GM12878 (cell line): ENCODE results near the gene SP2. TPM values are rescaled to one million over a fixed set of nuclear protein-coding genes. Genes with fewer than 3 reads are reported as not detected.

Source experiments
- ATAC-seq: fragments of 200-7000 bp; cut with Tn5 transposase; 3 replicates; pipeline ENCODE4 v1.9.1; 2020; ENCODE audit warnings: mild to moderate bottlenecking, moderate library complexity
- BruUV-seq: library from RNA; stranded (reverse); fragments of 400-500 nt; replicated peaks from 2 replicates; lab custom pipeline; 2021; lab: Mats Ljungman, UMichigan
- CTCF ChIA-PET: fragments of 300-600 bp; sonication (Branson Sonifier 250); formaldehyde crosslinking; extraction: SDS; loops from one replicate; lab custom pipeline; 2021; ENCODE audit warnings: inconsistent platforms; lab: Yijun Ruan, JAX
- POLR2A ChIA-PET: fragments of 350-600 bp; formaldehyde crosslinking; extraction: SDS; loops from one replicate; lab custom pipeline; 2021; ENCODE audit warnings: inconsistent platforms; lab: Charles Lee
- RAD21 ChIA-PET: fragments of 300-600 bp; sonication (Branson Sonifier 250); formaldehyde crosslinking; loops from one replicate; lab custom pipeline; 2023; ENCODE audit warnings: antibody characterized with exemption; ENCODE audit not compliant: unreplicated experiment; lab: Charles Lee
- SMC1A ChIA-PET: fragments of 300-600 bp; sonication (Branson Sonifier 250); formaldehyde crosslinking; loops from one replicate; lab custom pipeline; 2023; ENCODE audit not compliant: unreplicated experiment, uncharacterized antibody; lab: Charles Lee
- DNase-seq: peaks from one replicate; pipeline ENCODE4 v3.0.0-alpha.2; 2011; ENCODE audit warnings: low read depth, low spot score
- FAIRE-seq: peaks from 3 replicates; lab custom pipeline; 2011; peaks lifted over from hg19 to GRCh38; lab: Jason Lieb, UNC
- H2AFZ ChIP-seq: 2 replicates; pipeline ENCODE4 v1.6.0; 2011; ENCODE audit warnings: low read depth, low read length, control low read depth; ENCODE audit not compliant: control insufficient read depth
- H3K27ac ChIP-seq: 2 replicates; pipeline ENCODE4 v1.5.1; 2011; ENCODE audit warnings: control low read depth; ENCODE audit not compliant: control insufficient read depth, insufficient read depth
- H3K27me3 ChIP-seq, 2 experiments: replicated peaks in 1 of 2; 2 replicates each; pipeline versions ENCODE4 v1.6.0 to v1.6.1; 2011; ENCODE audit warnings: low read length in 1 of 2; ENCODE audit not compliant: control insufficient read depth in 2 of 2, insufficient read depth in 2 of 2
- H3K36me3 ChIP-seq, 2 experiments: 2 replicates each; pipeline ENCODE4 v1.5.1; 2011; ENCODE audit warnings: low read length in 1 of 2; ENCODE audit not compliant: control insufficient read depth in 2 of 2, insufficient read depth in 2 of 2
- H3K4me1 ChIP-seq: 2 replicates; pipeline ENCODE4 v1.6.1; 2011; ENCODE audit warnings: mild to moderate bottlenecking, low read length, moderate library complexity, mixed read lengths; ENCODE audit not compliant: control insufficient read depth, insufficient read depth
- H3K4me2 ChIP-seq: 2 replicates; pipeline ENCODE4 v1.6.0; 2011; ENCODE audit warnings: control low read depth; ENCODE audit not compliant: control insufficient read depth, insufficient read depth
- H3K4me3 ChIP-seq: fragments of 200-600 bp; sonication (generic); 2 replicates; pipeline ENCODE4 v1.5.1; 2016
- H3K79me2 ChIP-seq: 2 replicates; pipeline ENCODE4 v1.6.0; 2011; ENCODE audit warnings: low read length; ENCODE audit not compliant: control insufficient read depth, insufficient read depth
- H3K9ac ChIP-seq: 2 replicates; pipeline ENCODE4 v1.8.0; 2011; ENCODE audit warnings: low read length, control low read depth, mixed read lengths; ENCODE audit not compliant: control insufficient read depth, insufficient read depth
- H3K9me3 ChIP-seq: replicated peaks from 3 replicates; pipeline ENCODE4 v1.5.1; 2011; ENCODE audit warnings: mild to moderate bottlenecking, low read length; ENCODE audit not compliant: control insufficient read depth, insufficient read depth
- H4K20me1 ChIP-seq: 2 replicates; pipeline ENCODE4 v1.6.0; 2011; ENCODE audit not compliant: control insufficient read depth, insufficient read depth
- EGR1 ChIP-seq, 2 experiments: IDR thresholded peaks; 1 replicate in 1 of 2; 2 replicates in 1 of 2; pipeline ENCODE4 v1.6.1; 2011 to 2012; ENCODE audit warnings: low read depth in 2 of 2, low read length in 2 of 2, borderline replicate concordance in 1 of 2, mild to moderate bottlenecking in 1 of 2, moderate library complexity in 1 of 2
- ESRRA ChIP-seq: IDR thresholded peaks from 2 replicates; pipeline ENCODE4 v1.6.1; 2012; ENCODE audit warnings: mild to moderate bottlenecking, low read length, improper control_type of control experiment
- HDAC6 ChIP-seq: fragments of 200-600 bp; sonication (generic); IDR thresholded peaks from one replicate; pipeline ENCODE4 v1.8.0; 2017; ENCODE audit warnings: antibody characterized with exemption; ENCODE audit not compliant: unreplicated experiment
- KAT2A ChIP-seq: conservative IDR thresholded peaks from 2 replicates; pipeline ENCODE4 v1.6.1; 2011; ENCODE audit warnings: low read depth, low read length; ENCODE audit not compliant: control insufficient read depth
- LARP7 ChIP-seq: fragments of 450-650 bp; IDR thresholded peaks from 2 replicates; pipeline ENCODE4 v1.6.1; 2017; ENCODE audit warnings: mild to moderate bottlenecking
- MTA2 ChIP-seq: fragments of 450-650 bp; IDR thresholded peaks from 2 replicates; pipeline ENCODE4 v1.6.1; 2016; ENCODE audit warnings: low read depth, mild to moderate bottlenecking, moderate library complexity
- POLR2AphosphoS5 ChIP-seq: IDR thresholded peaks from 2 replicates; pipeline ENCODE4 v1.6.1; 2011; ENCODE audit warnings: mild to moderate bottlenecking, low read length, inconsistent platforms
- RAD21 ChIP-seq: IDR thresholded peaks from 2 replicates; pipeline ENCODE4 v1.6.1; 2011; ENCODE audit warnings: mild to moderate bottlenecking, low read depth, low read length, moderate library complexity; ENCODE audit not compliant: insufficient read depth
- RUNX3 ChIP-seq: IDR thresholded peaks from 2 replicates; pipeline ENCODE4 v1.6.1; 2012; ENCODE audit warnings: low read length, inconsistent platforms
- TCF12 ChIP-seq: IDR thresholded peaks from 2 replicates; pipeline ENCODE4 v1.6.1; 2011; ENCODE audit warnings: low read depth, mild to moderate bottlenecking, low read length
- YBX1 ChIP-seq: fragments of 450-650 bp; IDR thresholded peaks from 2 replicates; pipeline ENCODE4 v1.6.1; 2016; ENCODE audit warnings: antibody characterized with exemption
- ZBED1 ChIP-seq: IDR thresholded peaks from 2 replicates; pipeline ENCODE4 v1.6.1; 2016; ENCODE audit warnings: borderline replicate concordance
- ZBTB4 ChIP-seq: fragments of 450-650 bp; formaldehyde crosslinking; IDR thresholded peaks from 2 replicates; pipeline ENCODE4 v1.4.0; 2022; ENCODE audit warnings: mild to moderate bottlenecking, moderate library complexity
- ZNF24 ChIP-seq: fragments of 450-650 bp; IDR thresholded peaks from 2 replicates; pipeline ENCODE4 v1.6.1; 2017; ENCODE audit warnings: antibody characterized with exemption, mild to moderate bottlenecking
- WGBS: methylation state at CpG from one replicate; pipeline ENCODE4 v1.1.6; 2016; ENCODE audit warnings: low lambda C conversion rate; ENCODE audit not compliant: insufficient replicate concordance, insufficient coverage; ENCODE audit errors: missing lambda C conversion rate; 5-methylcytosine and 5-hydroxymethylcytosine counted together
- in situ Hi-C: fragments of 300-500 bp; cut with MboI; formaldehyde crosslinking; loops from 9 replicates; pipeline ENCODE4 v1.14.3; 2018; ENCODE audit warnings: mixed read lengths
- intact Hi-C: fragments of 100-400 bp; cut with micrococcal nuclease; formaldehyde crosslinking; loops from one replicate; pipeline ENCODE4 v1.14.2; 2022; ENCODE audit not compliant: unreplicated experiment
- polyA plus RNA-seq, 11 experiments: library from polyadenylated mRNA; depleted of rRNA in 4 of 11; unstranded in 6 of 11; stranded (reverse) in 5 of 11; fragments of >200 nt; fragmentation: Nextera tagmentation in 4 of 11; fragmentation: Illumina TruSeq in 1 of 11; extraction: Ambion mirVana in 4 of 11; extraction: Trizol in 1 of 11; gene quantifications; 1 replicate in 1 of 11; 2 replicates in 10 of 11; pipeline versions ENCODE4 v1.2.1 to v1.2.3, GENCODE V29; 2011 to 2016; ENCODE audit warnings: inconsistent platforms in 2 of 11, missing spikeins in 2 of 11, low read depth in 1 of 11
- total RNA-seq, 4 experiments: library from RNA; depleted of rRNA in 3 of 4; stranded (reverse); fragments of >200 nt in 3 of 4; fragmentation: Illumina TruSeq in 1 of 4; extraction: Trizol in 1 of 4; gene quantifications; 2 replicates each; pipeline versions ENCODE4 v1.2.1 to v1.2.3, GENCODE V29; 2013 to 2021
- TF ChIP-seq, protein P1 (sequence below): fragments of 150-350 bp; IDR thresholded peaks from 2 replicates; pipeline ENCODE4 v1.6.1; 2014; ENCODE audit warnings: mild to moderate bottlenecking, low read depth, low read length
- TF ChIP-seq, protein P2 (sequence below): IDR thresholded peaks from 2 replicates; pipeline ENCODE4 v1.6.1; 2012; ENCODE audit warnings: low read depth, low read length, improper control_type of control experiment

The SP2 gene
- total and polyA plus RNA-seq, 10 of the 15 experiments (the other 5 are each of a cell fraction or from before 2014, with no cell fraction given), result 1.2 to 19.1 (median 4.8) TPM

DNA sequence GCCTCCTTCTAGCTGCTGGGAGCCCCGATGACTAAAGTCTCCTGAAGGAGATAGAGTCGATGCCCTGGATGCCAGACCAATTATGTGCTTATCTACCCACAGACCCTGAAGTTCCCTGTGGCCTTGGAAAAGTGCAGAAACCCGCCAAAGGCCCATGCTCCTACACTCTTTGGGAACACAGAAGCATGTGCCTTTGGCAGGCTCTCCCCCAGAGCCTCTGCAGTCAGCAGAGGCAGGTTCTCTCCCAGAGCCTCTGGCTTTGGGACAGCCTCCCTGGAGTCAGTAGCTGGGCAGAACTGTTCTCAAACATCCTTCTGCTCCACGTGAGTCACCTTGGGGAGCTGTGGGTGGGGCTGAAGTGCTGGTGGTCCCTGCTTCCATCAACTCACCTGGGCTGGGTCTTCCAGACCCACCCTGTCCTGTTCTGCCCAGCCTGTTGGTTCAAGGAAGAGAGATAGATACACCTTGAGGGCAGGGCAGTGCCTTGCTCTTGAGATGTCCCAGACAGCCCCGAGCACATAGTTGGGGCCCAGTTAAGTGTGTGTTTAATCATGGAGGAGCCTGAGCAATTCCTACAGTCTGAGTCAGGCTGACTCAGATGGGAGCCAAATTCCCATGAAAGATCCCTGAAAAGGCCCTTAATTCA lies 71.7 kb downstream of the SP2 start:
- ChIA-PET SMC1A (interaction anchor here (1.6 to 17.2 kb wide), 3 partner anchors 17 to 50 kb away, joined by 6 to 332 read pairs (median 139); no protein-coding TSS in a partner anchor), CTCF (interaction anchor here (0.7 to 14.3 kb wide), 4 partner anchors 9 to 50 kb away, joined by 3 to 463 read pairs (median 79); partner anchors contain the start of genes PNPO and PRR15L), RAD21 (interaction anchor here (1.3 to 7.9 kb wide), 2 partner anchors 18 to 51 kb away, joined by 6 to 80 read pairs; no protein-coding TSS in a partner anchor), POLR2A (interaction anchor here (5.2 kb wide), 1 partner anchor 17 kb away, joined by 39 read pairs; no protein-coding TSS in a partner anchor)
- H4K20me1 ChIP-seq, result no peaks in the 10 kb centered on the region
- intact Hi-C loops (no loop called here), in situ Hi-C loops (no loop called here)
- H3K27ac ChIP-seq, result no peak overlapping the region
- H3K4me3 ChIP-seq, result no peak overlapping the region
- H3K4me1 ChIP-seq, result peaks cover 13% of the 10 kb centered on the region
- no TSS peak for BruUV-seq
- ATAC-seq (no peak), DNase-seq (no peak), FAIRE-seq (no peak)
- H3K9me3 ChIP-seq, result no peaks in the 10 kb centered on the region
- H2AFZ ChIP-seq, result no peak overlapping the region
- no peaks in the 10 kb centered on the region for H3K36me3 ChIP-seq
- 9% methylated on average over 5 of the region's 5 CpGs for WGBS
- no peaks in the 10 kb centered on the region for H3K27me3 ChIP-seq
- no peak for TF ChIP-seq ZNF24
- TF ChIP-seq, protein P1, sequence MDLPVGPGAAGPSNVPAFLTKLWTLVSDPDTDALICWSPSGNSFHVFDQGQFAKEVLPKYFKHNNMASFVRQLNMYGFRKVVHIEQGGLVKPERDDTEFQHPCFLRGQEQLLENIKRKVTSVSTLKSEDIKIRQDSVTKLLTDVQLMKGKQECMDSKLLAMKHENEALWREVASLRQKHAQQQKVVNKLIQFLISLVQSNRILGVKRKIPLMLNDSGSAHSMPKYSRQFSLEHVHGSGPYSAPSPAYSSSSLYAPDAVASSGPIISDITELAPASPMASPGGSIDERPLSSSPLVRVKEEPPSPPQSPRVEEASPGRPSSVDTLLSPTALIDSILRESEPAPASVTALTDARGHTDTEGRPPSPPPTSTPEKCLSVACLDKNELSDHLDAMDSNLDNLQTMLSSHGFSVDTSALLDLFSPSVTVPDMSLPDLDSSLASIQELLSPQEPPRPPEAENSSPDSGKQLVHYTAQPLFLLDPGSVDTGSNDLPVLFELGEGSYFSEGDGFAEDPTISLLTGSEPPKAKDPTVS, result no peak
- no peak for TF ChIP-seq HDAC6
- no peak for TF ChIP-seq TCF12
- no peak for TF ChIP-seq ESRRA
- no peak for TF ChIP-seq ZBTB4 (CRISPR knock-in tag)
- no peak for TF ChIP-seq RUNX3
- no peak for TF ChIP-seq KAT2A
- TF ChIP-seq, protein P2, sequence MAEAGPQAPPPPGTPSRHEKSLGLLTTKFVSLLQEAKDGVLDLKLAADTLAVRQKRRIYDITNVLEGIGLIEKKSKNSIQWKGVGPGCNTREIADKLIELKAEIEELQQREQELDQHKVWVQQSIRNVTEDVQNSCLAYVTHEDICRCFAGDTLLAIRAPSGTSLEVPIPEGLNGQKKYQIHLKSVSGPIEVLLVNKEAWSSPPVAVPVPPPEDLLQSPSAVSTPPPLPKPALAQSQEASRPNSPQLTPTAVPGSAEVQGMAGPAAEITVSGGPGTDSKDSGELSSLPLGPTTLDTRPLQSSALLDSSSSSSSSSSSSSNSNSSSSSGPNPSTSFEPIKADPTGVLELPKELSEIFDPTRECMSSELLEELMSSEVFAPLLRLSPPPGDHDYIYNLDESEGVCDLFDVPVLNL, result no peak
- TF ChIP-seq EGR1 (IDR thresholded peaks at IDR 0.05; ENCODE audit: borderline replicate concordance in 1 of 2, low read depth in 2 of 2, low read length in 2 of 2), result no peak
- no peak for TF ChIP-seq RAD21
- TF ChIP-seq ZBED1, result no peak
- no peak for TF ChIP-seq MTA2
- no peak for TF ChIP-seq POLR2AphosphoS5
- TF ChIP-seq YBX1, result no peak
- no peak for TF ChIP-seq LARP7
- TF ChIP-seq, all 136 proteins: peak for 0
- H3K79me2 ChIP-seq, result peaks cover 19% of the 10 kb centered on the region
- H3K4me2 ChIP-seq, result no peak overlapping the region
- H3K9ac ChIP-seq, result no peak overlapping the region
